ENCODE data around the gene MPPED2.

The MPPED2 gene

GRCh38 chr11:30487200-30487898, 98.8 kb downstream of the MPPED2 start:
- Histone ChIP-seq H3K9me2 (replicated peaks; ENCODE audit: insufficient read depth, low read length) (no peaks in the 10 kb centered on the region), H2AFZ (ENCODE audit: low read length) (no peak overlapping the region), H3K4me3 (ENCODE audit: low read length) (no peak overlapping the region), H3F3A (ENCODE audit: insufficient read depth, low read length) (no peaks in the 10 kb centered on the region), H3K27ac (ENCODE audit: low read length) (no peak overlapping the region), H4K20me1 (ENCODE audit: insufficient read depth, low read length) (no peaks in the 10 kb centered on the region), H3K27me3 (replicated peaks; ENCODE audit: insufficient read depth, low read length) (no peaks in the 10 kb centered on the region), H3K4me1 (ENCODE audit: low read length) (no peaks in the 10 kb centered on the region), H3K4me2 (ENCODE audit: low read depth, low read length) (no peak overlapping the region), H3K36me3 (replicated peaks; ENCODE audit: insufficient read depth, low read length) (no peaks in the 10 kb centered on the region), H3K9me3 (replicated peaks; ENCODE audit: insufficient read depth, low read length) (no peaks in the 10 kb centered on the region), H3K79me2 (ENCODE audit: low read length) (no peaks in the 10 kb centered on the region), H3K9ac (ENCODE audit: low read length) (no peak overlapping the region)
- TF ChIP-seq EZH2phosphoT487 (IDR thresholded peaks at IDR 0.05; ENCODE audit: low read length) (no peak), CTCF (IDR thresholded peaks at IDR 0.05; ENCODE audit: low read length) (no peak)
- no peak for DNase-seq

GRCh38 chr11:30485756-30486155, 100.4 kb downstream of the MPPED2 start:
- DNase-seq, result no peak
- TF ChIP-seq EZH2phosphoT487 (IDR thresholded peaks at IDR 0.05; ENCODE audit: low read length) (no peak), CTCF (IDR thresholded peaks at IDR 0.05; ENCODE audit: low read length) (no peak), EZH2 (optimal IDR thresholded peaks at IDR 0.05; ENCODE audit: low read depth, low read length) (no peak)
- Histone ChIP-seq H3F3A (ENCODE audit: insufficient read depth, low read length) (no peaks in the 10 kb centered on the region), H4K20me1 (ENCODE audit: insufficient read depth, low read length) (no peaks in the 10 kb centered on the region), H3K4me2 (ENCODE audit: low read depth, low read length) (no peak overlapping the region), H3K9ac (ENCODE audit: low read length) (no peak overlapping the region), H3K36me3 (replicated peaks; ENCODE audit: insufficient read depth, low read length) (no peaks in the 10 kb centered on the region), H3K27ac (ENCODE audit: low read length) (no peak overlapping the region), H3K27me3 (replicated peaks; ENCODE audit: insufficient read depth, low read length) (no peaks in the 10 kb centered on the region), H3K9me3 (replicated peaks; ENCODE audit: insufficient read depth, low read length) (no peaks in the 10 kb centered on the region), H2AFZ (ENCODE audit: low read length) (no peak overlapping the region), H3K4me1 (ENCODE audit: low read length) (no peaks in the 10 kb centered on the region), H3K4me3 (ENCODE audit: low read length) (no peak overlapping the region), H3K79me2 (ENCODE audit: low read length) (no peaks in the 10 kb centered on the region), H3K9me2 (replicated peaks; ENCODE audit: insufficient read depth, low read length) (no peaks in the 10 kb centered on the region)

- no peak overlapping the region for H3K9ac ChIP-seq (ENCODE audit: low read length)
- no peaks in the 10 kb centered on the region for H3K9me2 ChIP-seq (replicated peaks; ENCODE audit: insufficient read depth, low read length)
- no peaks in the 10 kb centered on the region for H3F3A ChIP-seq (ENCODE audit: insufficient read depth, low read length)
- no peaks in the 10 kb centered on the region for H3K4me1 ChIP-seq (ENCODE audit: low read length)
- no peaks in the 10 kb centered on the region for H3K36me3 ChIP-seq (replicated peaks; ENCODE audit: insufficient read depth, low read length)
- no peak overlapping the region for H2AFZ ChIP-seq (ENCODE audit: low read length)
- H3K9me3 ChIP-seq (replicated peaks; ENCODE audit: insufficient read depth, low read length), result no peaks in the 10 kb centered on the region
- no peak overlapping the region for H3K4me2 ChIP-seq (ENCODE audit: low read depth, low read length)
- H3K27ac ChIP-seq (ENCODE audit: low read length), result no peak overlapping the region
- no peaks in the 10 kb centered on the region for H3K27me3 ChIP-seq (replicated peaks; ENCODE audit: insufficient read depth, low read length)
- TF ChIP-seq EZH2 (optimal IDR thresholded peaks at IDR 0.05; ENCODE audit: low read depth, low read length), result no peak
- TF ChIP-seq CTCF (IDR thresholded peaks at IDR 0.05; ENCODE audit: low read length), result no peak
- no peak for TF ChIP-seq EZH2phosphoT487 (IDR thresholded peaks at IDR 0.05; ENCODE audit: low read length)
- H3K4me3 ChIP-seq (ENCODE audit: low read length), result no peak overlapping the region
- no peaks in the 10 kb centered on the region for H3K79me2 ChIP-seq (ENCODE audit: low read length)
- no peaks in the 10 kb centered on the region for H4K20me1 ChIP-seq (ENCODE audit: insufficient read depth, low read length)
- no peak for DNase-seq
Observed at GRCh38 chr11:30485222-30485621, 100.9 kb downstream of the MPPED2 start.
